GM18907 (cell line): ENCODE results near the gene FOXO6.

Experiments
- ATAC-seq: cut with Tn5 transposase; IDR thresholded peaks from one replicate; pipeline ENCODE4 v1.9.1; 2021; ENCODE audit warnings: mild to moderate bottlenecking, moderate library complexity; ENCODE audit not compliant: unreplicated experiment

Gene FOXO6

DNA sequence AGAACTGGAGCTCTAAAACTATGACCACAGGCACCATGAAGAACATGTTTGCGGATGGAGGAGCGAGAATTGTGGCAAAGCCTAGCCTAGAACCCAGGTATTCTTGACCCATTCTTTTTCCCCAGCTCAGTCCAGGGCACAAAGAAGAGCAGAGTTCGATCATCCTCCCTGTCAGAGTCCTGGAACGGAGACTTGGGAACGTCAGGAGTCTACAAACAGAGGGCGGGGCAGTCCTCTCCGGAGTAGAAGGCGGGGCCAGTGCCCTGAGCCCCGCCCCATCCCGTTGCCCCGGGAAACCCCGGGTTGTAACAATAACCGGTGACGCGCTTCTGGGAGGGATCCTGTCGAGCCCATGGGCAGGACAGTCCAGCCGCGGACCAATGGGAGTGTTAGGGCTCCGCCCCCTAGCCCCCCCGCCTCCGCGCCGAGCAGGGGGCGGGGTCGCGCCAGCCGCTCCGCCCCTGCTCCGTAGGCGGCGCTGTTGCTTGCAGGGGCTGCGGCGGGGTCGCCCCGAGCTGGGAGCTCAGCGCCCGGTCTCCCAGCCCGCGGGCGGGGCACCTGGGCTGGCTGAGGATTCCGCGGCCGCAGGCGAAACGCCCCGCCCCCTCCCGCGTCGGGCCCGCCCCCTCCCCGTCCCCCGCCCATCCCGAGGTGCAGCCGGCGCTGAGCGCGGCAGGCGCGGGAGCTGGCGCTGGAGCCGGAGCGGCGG is at the start of gene FOXO6:
Gene FOXO6, plus strand, starts transcription at position 649 of the 709 bp plus-strand sequence.
- peak; percentile 91 for ATAC-seq

DNA sequence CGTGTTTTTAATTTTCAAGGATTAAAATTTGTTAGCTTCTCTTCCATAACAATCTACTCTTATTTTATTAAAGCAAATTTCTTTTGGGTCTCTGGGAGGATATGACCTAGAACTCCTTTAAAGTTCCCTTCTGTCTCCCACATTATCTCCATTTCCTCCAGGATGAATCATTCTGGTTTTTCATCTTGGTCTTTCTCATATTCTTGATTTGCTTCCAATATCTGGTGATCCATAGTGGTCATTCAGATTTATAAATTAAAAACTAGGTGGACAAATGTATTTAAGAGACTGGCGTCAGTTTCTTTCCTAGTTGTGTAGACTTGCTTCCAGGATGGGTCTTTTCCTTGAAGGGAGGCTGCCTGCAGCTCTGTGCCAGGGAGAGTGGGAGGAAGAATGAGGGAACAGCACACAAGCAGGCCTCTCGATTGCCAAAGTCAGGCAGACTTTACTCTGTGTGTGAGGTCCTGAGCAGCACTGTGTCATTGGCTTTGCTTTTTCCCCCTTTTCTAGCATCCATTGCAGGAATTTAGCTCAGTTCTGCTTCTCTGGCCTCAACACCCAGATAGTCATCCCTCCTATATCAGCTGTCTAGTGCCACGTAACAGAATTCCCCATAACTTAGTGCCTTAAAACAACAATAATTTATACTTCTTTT is 48.1 kb upstream of the FOXO6 start:
- no peak for ATAC-seq

DNA sequence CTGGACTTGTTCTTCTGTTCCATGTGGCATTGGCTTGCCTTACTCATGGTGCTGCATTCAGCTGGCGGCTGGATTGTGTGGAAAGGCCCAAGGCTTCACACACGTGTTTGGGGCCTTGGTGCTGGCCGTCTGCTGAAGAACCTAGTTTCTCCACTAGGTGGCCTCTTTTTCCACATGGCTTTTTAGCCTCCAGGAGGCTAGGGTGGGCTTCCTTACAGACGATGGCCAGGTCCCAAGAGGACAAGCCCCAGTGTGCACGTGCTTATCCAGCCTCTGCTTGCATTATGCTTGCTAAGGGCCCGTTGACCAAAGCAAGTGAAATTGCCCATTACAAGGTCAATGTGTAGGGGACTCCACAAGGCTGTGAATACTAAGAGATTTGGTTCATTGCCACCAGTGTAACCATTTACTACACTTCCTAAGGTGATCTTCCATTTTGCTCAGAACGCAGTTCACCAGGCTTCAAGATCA is 47.5 kb upstream of the FOXO6 start:
- no peak for ATAC-seq

DNA sequence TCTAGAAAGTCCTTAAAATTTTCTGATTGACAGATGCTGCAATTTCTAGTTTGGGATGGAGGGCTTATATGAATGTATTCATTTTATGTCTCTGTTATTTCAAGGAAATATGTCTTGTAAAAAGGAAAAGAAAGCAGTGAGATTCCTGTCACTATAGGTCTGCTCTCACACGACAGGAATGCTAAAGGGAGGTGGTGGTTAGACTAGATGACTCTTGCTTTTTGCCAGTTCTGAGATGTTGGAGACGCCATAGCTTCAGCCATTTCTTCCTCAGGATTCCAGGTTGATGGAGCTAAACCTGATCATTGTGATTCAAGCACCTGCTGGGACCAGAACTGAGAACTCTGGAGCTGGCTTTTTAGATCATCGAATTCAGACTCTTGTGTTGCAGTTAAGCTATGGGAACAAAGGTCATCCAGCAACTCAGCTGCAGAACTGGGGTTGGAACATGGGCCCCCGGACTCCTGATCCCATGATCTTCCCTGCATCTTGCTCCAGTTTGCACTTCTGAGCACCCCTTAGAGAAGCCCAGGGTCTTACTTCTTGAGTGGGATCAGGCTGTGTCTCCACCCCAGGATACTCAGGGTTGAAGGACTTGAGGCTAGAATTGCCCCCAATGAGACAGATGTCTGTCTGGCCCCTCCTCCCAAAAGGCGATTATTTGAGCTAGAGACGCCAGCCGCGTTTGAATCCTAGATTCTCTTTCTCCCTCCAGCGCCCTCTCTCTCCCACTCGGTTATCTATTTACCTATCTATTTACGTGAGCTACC is 46.7 kb upstream of the FOXO6 start:
- no peak for ATAC-seq

DNA sequence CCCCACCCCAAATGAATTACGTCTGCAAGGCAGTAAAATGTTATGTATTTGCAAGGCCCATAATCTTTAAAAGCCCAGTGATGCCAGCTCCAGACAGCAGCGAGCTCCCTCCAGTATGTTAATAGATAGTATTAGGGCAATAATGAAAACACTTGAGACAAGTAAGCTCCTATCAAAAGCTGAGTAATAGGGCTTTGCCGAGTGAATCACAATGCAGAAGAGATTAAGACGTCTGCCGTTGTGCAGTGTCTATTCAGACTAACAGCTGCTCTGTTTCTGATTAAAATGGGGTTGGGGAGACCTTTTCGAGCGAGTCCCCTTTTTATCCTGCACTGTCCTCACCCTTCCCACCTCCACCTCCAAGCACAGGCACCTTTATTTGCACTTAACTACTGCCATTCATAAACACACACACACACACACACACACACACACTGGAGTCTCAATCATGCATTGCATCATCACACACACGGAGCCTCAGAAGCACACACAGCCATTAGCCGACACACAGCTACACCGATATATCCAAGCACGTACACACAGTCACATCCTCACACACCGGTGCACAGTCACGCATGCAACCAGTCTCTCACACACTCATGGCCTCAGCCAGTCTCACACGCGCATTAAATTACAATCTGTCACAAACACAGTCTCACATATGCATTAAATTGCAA is 46.0 kb upstream of the FOXO6 start:
- ATAC-seq: no peak

DNA sequence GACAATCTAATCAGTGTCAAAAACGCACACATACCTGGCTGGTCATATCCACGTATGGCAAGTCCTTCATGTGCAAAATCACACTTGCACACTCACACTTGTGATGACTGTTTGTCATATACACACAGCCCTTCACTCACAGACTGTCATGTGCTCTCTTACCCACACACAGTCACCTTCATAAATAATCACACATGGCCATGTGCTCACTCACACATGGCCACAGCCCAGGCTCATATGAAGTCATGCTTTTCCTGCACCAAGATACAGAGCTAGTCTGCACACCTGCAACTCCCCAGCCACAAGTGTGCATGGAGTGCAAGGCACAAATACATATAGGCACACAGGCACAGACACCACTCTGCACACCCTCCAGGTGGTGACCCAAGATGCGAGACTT is 45.4 kb upstream of the FOXO6 start:
- no peak for ATAC-seq

DNA sequence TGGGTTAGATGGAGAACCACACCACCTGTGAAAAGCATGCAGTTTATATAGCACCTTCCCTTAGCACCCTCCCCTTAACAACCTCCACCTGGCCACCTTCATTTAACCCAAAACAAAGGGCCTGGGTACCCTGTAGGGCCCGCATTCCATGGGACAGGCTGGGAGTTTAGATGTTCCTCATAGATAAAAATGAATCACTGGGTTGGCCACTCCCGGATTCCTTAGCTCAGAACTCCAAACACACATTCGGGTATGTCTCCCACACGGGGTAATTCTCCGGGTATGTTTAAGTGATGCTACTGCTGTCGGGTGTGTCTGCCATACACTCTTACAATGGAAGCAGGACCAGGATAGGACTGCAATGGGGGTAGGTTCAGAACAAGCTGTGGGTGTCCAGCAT is 43.9 kb upstream of the FOXO6 start:
- ATAC-seq: no peak

DNA sequence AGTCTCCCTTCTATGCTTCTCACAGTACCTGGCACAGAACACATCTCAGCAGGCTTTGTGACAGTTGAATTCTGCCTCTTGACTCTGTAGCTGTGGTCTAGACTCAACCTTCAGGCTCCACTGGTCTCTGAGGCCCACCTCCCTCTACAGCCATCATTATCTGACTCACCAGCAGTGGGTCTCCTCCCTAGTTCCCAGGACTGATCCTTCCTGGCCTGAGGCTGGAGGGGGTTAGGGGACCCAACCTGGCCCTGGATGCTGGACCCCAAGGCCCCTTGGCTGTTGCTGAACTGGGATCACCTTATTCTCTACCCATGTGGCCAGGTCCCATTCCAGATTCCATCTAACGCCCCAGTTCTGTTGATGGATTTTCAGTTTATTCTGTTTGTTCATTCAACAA is 43.1 kb upstream of the FOXO6 start:
- ATAC-seq: no peak

DNA sequence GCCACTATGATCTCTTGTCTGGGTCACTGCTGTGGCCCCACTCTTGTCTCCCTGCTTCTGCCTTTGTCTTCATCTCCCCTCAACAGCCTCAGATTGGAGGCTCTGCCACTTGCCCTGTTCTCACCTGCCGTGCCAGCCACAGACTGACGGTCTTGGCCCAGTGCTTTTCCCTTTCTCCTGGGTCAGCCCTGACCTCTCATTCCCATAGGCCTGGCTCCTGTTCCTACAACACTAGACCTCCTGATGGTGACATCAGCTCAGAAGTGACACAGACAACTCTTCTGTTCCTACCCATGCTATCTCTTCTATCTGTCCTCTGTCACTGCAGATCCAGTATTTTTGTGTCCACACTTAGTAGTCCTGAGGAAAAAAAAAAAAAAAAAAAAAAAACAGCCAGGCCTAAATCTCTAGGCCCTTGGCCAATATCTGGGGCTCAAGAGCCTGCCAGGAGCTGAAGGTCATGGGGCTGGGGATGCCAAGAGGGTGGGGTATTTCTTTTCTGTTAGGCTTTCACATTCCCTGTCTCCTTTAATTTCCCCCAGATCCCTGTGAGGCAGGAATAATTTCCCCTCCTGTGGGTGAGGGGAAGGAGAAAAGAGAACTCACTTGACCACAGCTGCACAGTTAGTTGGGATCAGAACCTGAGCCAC is 42.0 kb upstream of the FOXO6 start:
- no peak for ATAC-seq

DNA sequence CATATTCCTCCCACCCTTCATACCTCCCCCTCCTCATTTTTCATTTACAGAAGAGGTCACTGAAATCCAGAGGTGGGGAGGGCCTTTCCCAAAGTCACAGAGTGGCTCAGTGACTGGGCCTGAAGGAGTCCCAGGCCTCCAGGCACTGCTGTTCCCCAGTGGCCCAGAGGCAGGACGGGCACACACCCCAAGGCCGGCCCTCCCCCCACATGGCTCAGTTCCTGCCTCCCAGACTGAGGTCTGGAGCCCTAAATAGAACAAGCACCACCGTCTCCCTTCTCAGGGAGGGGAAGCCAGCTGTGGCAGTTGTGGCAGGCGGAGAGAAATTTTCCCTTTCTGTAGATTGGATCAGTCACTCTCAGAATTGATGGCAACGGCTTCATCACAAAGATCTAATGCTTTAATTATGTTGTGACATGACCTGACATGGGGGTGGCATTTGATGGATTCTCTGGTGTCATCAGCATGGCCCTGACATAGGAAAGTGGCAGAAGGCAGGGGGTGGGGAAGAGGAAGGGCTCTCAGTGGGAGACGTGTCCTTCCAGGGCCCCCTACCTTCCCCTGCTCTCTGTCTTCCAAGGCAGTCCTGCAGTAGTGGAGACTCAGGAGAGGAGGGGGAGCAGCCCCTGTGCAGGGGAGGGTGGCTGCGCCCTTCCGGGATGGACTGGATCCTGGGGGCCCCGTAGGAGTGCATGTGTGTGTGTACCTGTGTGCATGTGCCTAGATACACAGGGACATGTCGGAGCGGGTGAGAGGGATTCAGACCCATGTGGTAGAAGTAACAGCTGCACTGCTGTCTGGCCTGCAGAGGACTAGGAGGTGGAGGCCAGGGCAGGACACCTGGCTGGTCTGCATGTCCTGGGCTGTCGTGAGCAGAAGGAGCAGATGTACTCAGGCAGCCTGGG is 41.2 kb upstream of the FOXO6 start:
- no peak for ATAC-seq

DNA sequence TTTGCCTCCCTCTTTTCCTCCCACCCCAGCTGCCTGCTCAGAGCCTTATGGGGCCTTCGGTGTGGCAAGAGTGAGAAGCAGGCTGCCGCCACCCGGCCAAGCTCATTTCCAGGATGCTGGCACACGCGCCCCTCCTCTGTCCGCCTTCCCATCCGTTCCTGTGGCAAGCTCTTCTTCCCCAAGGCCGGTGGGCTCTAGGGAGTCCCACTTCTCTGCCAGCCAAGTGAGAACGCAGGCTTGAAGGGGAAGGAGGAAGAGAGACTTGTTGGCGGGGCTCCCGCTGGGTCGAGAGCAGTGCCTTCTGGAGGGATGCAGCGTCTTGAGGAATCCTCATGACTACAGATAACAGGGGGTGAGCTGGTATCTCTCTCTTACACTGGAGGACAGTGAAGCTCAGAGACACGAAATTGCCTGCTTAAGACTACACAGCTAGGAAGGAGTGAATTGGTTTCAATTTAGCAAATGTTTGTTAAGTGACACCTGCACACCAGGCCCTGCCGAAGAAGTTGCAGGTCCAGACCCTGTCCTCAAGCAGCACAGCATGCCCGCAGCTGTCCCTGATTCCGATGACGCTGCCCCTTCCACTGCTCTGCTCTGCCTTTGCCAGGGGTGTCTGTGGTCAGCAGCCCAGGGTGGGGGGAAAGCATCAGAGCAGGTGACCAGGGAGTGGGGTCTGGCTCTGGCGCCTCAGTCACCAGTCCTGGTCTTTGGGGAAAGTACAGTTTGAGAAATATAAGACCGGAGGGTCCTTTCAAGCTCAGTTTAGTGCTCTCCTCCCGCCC is 40.1 kb upstream of the FOXO6 start:
- ATAC-seq: no peak

DNA sequence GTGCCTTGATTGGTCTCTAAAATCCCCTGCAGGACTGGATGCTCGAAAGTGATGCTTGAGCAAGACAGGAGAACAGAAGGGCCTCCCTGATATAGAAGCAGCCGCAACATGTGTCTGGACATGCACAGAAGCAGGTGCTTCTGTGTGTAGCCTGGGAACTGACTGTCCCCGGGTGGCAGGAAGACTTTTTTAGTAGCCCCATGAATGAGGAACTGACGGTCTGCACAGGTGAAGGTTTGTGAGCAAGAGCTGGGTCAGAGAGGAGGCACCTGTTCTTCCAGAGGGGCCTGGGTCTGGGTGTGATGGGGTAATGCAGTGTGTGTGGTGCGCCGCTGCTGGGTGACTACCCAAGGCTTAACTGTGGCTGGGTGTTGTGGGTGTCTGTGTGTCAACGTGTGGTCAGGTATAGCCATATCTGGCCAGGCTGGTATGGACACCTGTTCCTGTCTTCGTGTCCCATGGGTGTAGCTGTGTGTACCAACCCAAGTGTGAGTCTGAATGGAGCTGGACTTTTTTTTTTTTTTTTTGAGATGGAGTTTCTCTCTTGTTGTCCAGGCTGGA is 39.1 kb upstream of the FOXO6 start:
- no peak for ATAC-seq

DNA sequence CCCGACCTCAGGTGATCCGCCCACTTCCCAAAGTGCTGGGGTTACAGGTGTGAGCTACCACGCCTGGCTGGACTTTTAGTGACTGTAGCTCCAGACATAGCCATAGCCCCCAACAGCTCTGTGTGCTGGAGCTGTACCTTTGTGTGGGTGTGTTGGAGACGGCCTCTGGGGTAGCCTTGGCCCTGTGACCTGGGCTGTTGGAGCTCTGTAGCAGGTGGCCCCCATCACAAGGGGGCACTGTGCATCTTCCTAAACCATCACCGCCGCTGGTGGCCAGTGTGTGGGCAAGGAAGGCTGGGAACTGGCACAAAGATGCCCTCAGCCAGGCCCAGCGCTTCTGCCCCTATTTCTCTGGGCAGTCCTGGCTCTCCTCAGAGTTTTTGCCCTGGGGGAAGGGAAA is 38.4 kb upstream of the FOXO6 start:
- no peak for ATAC-seq

DNA sequence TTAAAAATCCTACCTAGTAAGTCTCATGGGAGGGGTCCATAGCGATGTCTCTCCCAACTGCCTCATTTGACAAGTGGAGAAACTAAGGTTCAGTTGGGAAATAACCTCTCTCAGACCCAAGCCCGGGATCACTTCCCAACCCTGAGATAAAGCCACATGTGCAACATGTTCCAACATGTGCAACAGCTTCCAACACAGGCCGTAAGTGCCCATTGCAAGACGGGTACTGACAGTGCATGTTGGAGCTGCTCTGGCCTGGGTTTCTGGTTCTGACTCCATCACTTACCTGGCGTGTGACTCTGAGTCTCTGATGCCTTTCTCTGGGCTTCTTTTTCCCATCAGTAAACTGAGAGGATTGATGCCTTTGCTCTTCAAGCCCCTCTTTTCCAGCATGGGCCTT is 38.0 kb upstream of the FOXO6 start:
- ATAC-seq: no peak

DNA sequence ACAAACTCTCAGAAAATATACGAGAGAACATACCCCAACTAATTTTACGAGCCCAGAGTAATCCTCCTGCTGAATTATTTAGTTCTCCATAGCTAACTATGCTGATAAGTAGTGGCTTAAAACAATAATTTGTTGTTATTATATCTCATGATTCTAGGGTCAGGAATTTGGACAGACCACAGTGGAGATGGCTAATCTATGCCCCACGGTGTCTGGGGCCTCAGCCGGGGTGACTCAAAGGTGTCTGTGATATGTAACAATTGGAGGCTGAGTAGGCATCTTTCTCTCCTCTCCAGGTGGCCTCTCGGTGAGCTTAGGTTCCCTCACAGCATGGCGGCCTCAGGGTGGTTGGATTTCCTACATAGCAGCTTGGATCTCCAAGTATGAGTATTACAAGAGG is 35.4 kb upstream of the FOXO6 start:
- no peak for ATAC-seq

DNA sequence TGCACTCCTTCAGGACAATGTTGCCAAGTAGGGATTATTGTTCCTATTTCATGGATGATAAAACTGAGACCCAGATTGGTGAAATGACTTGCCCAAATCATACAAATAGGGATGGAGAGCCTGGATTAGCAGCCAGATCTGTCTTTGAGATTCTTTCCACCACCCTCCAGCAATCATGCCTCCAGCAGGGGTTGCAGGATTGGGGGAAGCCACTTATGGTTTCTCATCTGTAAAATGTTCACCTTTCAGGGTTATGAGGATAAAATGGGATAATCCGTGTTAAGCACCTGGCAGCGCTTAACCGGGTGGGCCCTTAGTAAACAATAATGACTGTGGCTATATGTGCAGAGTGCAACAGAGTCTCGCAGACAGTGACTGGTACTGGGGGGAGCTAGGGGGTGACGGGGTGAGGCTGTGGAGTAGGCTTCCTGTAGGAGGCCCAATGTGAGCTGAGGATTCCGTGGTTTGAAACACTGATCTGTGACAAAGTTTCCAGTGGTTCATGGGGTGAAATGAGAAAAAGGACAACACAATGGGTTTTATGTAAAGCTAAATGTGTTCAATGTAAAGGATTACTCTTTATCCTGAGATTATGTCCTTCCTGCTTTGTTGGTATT is 33.7 kb upstream of the FOXO6 start:
- ATAC-seq: no peak

DNA sequence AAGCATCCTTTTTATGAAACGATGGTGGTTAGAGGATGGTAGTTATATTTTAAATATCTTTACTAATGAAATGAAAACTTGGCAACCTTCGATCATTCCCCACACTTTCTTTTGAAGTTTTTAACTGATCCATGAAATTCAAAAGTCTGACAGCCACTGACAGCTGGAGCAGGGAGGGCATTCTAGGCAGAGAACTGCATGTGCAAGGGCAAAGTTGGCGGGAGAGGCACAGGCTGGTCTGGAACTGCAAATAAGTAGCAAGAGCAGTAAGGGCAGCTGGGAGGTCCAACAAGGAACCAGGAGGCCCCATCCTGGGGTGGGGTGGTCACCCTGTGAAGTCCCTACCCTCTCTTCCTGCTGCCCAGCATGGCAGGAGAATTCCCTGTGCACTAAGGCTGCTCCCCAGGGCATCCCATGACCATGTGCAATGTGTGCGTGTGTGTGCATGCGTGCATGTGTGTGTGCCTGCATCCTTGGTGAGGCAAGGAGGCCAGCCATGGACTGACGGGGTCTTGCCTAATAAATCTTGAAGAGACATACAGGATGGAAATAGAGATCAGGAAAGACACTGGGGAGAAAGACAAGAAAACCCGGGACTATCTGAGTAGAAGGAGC is 33.1 kb upstream of the FOXO6 start:
- no peak for ATAC-seq
